Kasumi-1 (cell line): Measurements from ENCODE around the gene ZNF222.
A peak's percentile ranks its signal among the peaks of the same experiment; 100 is the strongest.

ENCODE experiments used
- DNase-seq, 2 experiments: peaks; one replicate each; lab custom pipeline; 2025; lab: John Stamatoyannopoulos, UW

Gene ZNF222

DNA sequence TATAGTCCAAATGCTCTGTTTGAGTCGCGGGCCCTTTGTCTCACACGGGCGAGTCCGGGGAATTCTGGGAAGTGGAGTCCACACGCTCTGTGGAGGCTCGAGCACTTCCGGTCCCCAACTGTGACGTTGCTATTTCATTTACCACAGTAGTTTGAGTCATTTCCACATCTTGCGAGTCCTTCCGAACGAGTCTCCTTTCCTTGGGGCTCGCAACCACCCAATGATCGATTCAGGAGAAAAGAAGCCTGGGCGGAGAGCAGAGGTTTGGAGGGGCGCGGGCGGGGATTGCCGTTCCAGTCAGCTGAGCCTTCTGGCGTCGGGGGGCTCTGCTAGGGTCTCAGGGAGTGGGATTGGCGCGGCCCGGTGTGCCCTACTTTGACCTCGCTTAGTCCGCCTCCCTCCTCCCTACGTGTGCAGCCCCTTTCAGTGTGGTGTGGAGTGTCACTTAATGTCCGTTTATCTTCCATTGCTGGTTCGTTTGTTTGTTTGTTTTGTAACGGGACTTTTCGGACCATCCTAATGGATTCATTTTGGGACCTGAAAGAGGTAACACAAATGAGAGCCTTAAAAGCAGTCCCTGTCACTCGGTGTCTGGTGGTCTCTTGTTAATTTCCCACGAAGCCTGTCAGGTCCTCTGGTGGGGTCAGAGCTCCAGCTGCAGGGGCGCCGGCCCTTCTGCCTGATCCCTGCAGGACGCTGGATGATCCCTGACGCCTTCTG, at the start of gene ZNF222:
Gene ZNF222, plus strand, starts transcription at position 163 of the 720 bp plus-strand sequence. Its CDS starts 58 bp downstream, at position 221.
- peak; percentile 94 for DNase-seq

GRCh38 chr19:43976732-43977131, 48.4 kb upstream of the ZNF222 start:
- no peak for DNase-seq

GRCh38 chr19:43983544-43983911, 41.7 kb upstream of the ZNF222 start:
- DNase-seq, result peak in 1 of 2 experiments; percentile 46

DNA sequence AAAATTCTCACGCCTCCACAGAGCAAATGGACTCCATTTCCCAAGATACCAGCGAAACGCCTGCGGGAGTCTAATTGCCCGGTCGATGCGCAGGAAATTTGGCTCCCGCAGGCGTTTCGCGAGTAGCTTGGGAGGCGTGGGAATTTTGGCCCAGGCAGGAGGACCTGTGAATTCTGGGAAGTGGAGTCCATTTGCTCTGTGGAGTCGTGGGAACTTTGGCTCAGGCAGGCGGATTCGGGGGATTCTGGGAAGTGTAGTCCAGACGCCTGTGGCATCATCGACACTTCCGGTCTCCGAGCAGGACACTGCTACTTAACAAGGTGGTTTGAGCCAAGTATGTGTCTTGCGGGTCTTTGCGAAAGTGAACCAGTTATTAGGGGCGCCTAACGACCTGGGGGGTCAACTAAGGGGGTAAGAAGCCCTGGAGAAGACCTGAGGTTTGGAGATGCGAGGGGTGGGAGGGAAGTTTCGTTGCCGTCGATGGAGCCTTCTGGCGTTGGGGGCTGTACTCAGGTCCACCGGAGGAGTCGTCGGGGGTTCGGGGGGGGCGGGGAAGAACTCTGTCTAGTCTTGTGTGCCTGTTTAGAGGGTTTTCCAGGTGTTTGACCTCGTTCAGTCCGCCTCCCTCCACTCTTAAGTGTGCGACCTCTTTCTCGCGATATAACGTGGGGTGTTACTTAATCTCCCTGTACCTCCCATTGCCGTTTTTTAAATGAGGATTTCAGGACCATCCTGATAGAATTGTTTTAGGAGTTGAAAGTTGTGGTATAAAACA, 41.1 kb upstream of the ZNF222 start, which contains the start of gene ZNF155:
Gene ZNF155, plus strand, starts transcription at position 277 of the 775 bp plus-strand sequence. CDS start 4,356 bp downstream, outside the sequence.
- DNase-seq, result peak; percentile 97

GRCh38 chr19:43984687-43985000, 40.5 kb upstream of the ZNF222 start:
- DNase-seq, result peak in 1 of 2 experiments; percentile 44

- no peak for DNase-seq
These were observed 27.4 kb upstream of the ZNF222 start for GRCh38 chr19:43997631-43998290.

- DNase-seq, result peak in 1 of 2 experiments; percentile 35
These were observed 23.0 kb upstream of the ZNF222 start for GRCh38 chr19:44002212-44002565.

- DNase-seq, result peak; percentile 99
These were observed 22.4 kb upstream of the ZNF222 start, which contains the start of gene ZNF230 for GRCh38 chr19:44002566-44003460. Gene ZNF230, plus strand, starts transcription at chr19:44002957. Its CDS starts 4,122 bp downstream, at chr19:44007079.

GRCh38 chr19:44003461-44004009, 21.6 kb upstream of the ZNF222 start:
- peak; percentile 50 to 65 for DNase-seq

GRCh38 chr19:44005973-44006372, 19.2 kb upstream of the ZNF222 start:
- DNase-seq, result peak; percentile 31 to 45

GRCh38 chr19:44007473-44007872, 17.7 kb upstream of the ZNF222 start:
- DNase-seq, result no peak

GRCh38 chr19:44010468-44010867, 14.7 kb upstream of the ZNF222 start:
- no peak for DNase-seq

- DNase-seq, result no peak
These were observed 5.7 kb upstream of the ZNF222 start for GRCh38 chr19:44019498-44019897.

- no peak for DNase-seq
These were observed 4.0 kb upstream of the ZNF222 start for GRCh38 chr19:44021221-44021620.

- no peak for DNase-seq
These were observed 321 bp upstream of the ZNF222 start for GRCh38 chr19:44024900-44025216.

- DNase-seq, result no peak
These were observed 1.4 kb downstream of the ZNF222 start for GRCh38 chr19:44026622-44027021.

GRCh38 chr19:44032001-44032610, 6.9 kb downstream of the ZNF222 start:
- no peak for DNase-seq

- no peak for DNase-seq
These were observed 17.0 kb downstream of the ZNF222 start for GRCh38 chr19:44042147-44042546.

- DNase-seq, result no peak
These were observed 25.8 kb downstream of the ZNF222 start for GRCh38 chr19:44050740-44051649.
